NT2/D1 (cell line): ENCODE results near the gene CARD9.
A peak's percentile ranks its signal among the peaks of the same experiment; 100 is the strongest.

Source experiments
- DNase-seq: peaks from one replicate; pipeline ENCODE4 v3.0.0-alpha.2; 2011; ENCODE audit warnings: low read depth, low spot score
- H3K27me3 ChIP-seq: 2 replicates; pipeline ENCODE4 v1.6.0; 2011; ENCODE audit warnings: mild to moderate bottlenecking; ENCODE audit not compliant: insufficient read length, insufficient read depth
- H3K36me3 ChIP-seq: 2 replicates; pipeline ENCODE4 v1.6.1; 2011; ENCODE audit warnings: mild to moderate bottlenecking, low read length, mixed read lengths; ENCODE audit not compliant: insufficient read depth, insufficient read length
- H3K4me1 ChIP-seq: 2 replicates; pipeline ENCODE4 v1.5.1; 2011; ENCODE audit not compliant: insufficient read depth, insufficient read length
- H3K4me3 ChIP-seq: 2 replicates; pipeline ENCODE4 v1.5.1; 2011; ENCODE audit warnings: low read depth; ENCODE audit not compliant: insufficient read length
- H3K9ac ChIP-seq: 2 replicates; pipeline ENCODE4 v1.6.0; 2011; ENCODE audit warnings: low read depth; ENCODE audit not compliant: insufficient read length
- H3K9me3 ChIP-seq: 2 replicates; pipeline ENCODE4 v1.5.1; 2011; ENCODE audit warnings: mild to moderate bottlenecking, low read length; ENCODE audit not compliant: insufficient read depth
- SUZ12 ChIP-seq: IDR thresholded peaks from 2 replicates; pipeline ENCODE4 v1.6.1; 2011; ENCODE audit not compliant: insufficient read length, insufficient read depth; ENCODE audit errors: extremely low read depth
- YY1 ChIP-seq: IDR thresholded peaks from 2 replicates; pipeline ENCODE4 v1.6.1; 2011; ENCODE audit not compliant: insufficient read length, insufficient read depth
- ZNF274 ChIP-seq: IDR thresholded peaks from 2 replicates; pipeline ENCODE4 v1.6.1; 2011; ENCODE audit warnings: mild to moderate bottlenecking, low read depth, low read length

The CARD9 gene

DNA sequence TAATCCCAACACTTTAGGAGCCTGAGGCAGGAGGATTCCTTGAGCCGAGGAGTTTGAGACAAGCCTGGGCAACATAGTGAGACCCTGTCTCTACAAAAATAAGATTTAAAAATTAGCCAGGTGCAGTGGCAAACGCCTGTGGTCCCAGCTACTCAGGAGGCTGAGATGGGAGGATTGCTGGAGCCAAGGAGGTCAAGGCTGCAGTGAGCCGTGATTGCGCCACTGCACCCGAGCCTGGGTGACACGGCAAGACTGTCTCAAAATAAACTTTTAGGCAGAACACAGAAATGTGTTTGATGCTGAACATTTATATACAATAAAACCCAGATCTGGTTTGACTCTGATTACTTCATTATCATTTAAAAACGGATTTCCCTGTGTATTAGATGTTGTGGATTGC is 32.0 kb upstream of the CARD9 start:
- Histone ChIP-seq H3K36me3 (peaks cover 82% of the 10 kb centered on the region), H3K4me1 (peaks cover 9% of the 10 kb centered on the region), H3K27me3 (no peaks in the 10 kb centered on the region), H3K9ac (no peak overlapping the region), H3K4me3 (no peak overlapping the region), H3K9me3 (no peaks in the 10 kb centered on the region)
- DNase-seq = no peak
- no peak for TF ChIP-seq YY1
- TF ChIP-seq ZNF274 = no peak
- no peak for TF ChIP-seq SUZ12

DNA sequence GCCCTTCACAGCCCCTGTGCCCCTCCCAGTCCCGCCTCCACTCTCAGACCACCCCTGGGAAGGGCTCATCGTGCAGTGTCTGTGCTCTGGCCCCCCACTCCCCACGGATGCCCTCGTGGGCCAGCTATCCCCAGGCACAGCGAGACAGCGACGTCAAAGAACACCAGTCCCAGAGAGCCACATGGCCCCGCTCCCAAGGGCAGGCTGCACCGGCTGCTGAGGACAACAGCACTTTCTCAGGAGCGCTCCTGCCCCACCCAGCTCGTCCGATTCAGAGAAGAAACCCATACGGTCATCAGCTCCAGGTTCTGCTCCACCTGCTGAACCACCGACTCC is 31.3 kb upstream of the CARD9 start:
- H3K9ac ChIP-seq = peak overlapping the region; percentile 17
- no peaks in the 10 kb centered on the region for H3K27me3 ChIP-seq
- H3K4me3 ChIP-seq = no peak overlapping the region
- H3K36me3 ChIP-seq = peaks cover 82% of the 10 kb centered on the region
- H3K4me1 ChIP-seq = peaks cover 11% of the 10 kb centered on the region
- DNase-seq = no peak
- H3K9me3 ChIP-seq = no peaks in the 10 kb centered on the region
- no peak for TF ChIP-seq ZNF274
- TF ChIP-seq SUZ12 = no peak
- no peak for TF ChIP-seq YY1

DNA sequence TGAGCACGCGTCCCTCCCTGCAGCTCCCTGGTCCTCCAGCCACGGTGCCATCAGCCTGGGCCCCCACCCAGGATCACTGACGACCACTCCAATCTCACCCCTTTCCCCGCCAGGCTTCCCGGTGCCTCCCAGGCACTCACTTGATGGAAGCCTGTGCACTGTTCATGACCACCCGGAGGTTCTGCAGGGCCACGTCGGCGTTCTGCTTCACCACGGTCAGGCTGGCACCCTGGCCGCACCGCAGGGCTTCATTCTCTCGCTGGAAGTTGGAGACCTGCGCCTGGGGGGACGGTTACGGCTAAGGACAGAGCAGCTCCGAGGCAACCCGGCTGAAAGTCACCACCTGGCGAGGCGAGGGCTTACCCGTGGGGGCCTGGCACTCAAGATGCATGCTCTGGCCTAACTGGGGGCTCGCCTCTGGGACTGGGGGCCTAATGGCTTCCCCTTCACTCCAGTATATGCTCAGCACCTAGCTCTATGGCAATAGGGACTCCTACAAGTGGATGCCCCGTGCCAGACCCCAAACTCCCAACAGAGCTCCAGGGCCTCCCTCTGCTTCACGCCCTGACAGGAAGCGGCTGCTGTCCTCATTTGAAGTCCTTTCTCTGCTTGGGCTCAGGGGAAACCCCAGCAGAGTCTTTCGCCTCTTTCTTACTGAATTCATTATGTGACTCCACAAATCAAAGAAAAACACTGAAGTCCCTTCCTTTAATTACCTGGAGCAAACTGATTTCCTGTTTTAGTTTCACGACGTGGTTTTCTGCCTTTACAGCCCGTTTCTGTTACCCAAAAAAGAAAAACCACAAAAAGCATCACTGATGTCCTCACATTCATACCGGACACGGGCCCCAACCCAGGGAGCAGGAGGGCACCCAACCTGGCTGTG is 30.7 kb upstream of the CARD9 start:
- TF ChIP-seq SUZ12 (no peak), YY1 (no peak), ZNF274 (no peak)
- peaks cover 78% of the 10 kb centered on the region for H3K36me3 ChIP-seq
- peaks cover 11% of the 10 kb centered on the region for H3K4me1 ChIP-seq
- H3K27me3 ChIP-seq = no peaks in the 10 kb centered on the region
- H3K9me3 ChIP-seq = no peaks in the 10 kb centered on the region
- no peak overlapping the region for H3K9ac ChIP-seq
- no peak for DNase-seq
- H3K4me3 ChIP-seq = no peak overlapping the region

GRCh38 chr9:136403538-136403914 is 30.1 kb upstream of the CARD9 start:
- DNase-seq = no peak

GRCh38 chr9:136402067-136402466 is 28.6 kb upstream of the CARD9 start:
- DNase-seq = no peak
- Histone ChIP-seq H3K27me3 (no peaks in the 10 kb centered on the region), H3K36me3 (peaks cover 78% of the 10 kb centered on the region), H3K4me3 (no peak overlapping the region), H3K9me3 (no peaks in the 10 kb centered on the region), H3K4me1 (peaks cover 15% of the 10 kb centered on the region), H3K9ac (no peak overlapping the region)
- TF ChIP-seq ZNF274 (no peak), SUZ12 (no peak), YY1 (no peak)

More at GRCh38 chr9:136403538-136403914, 30.1 kb upstream of the CARD9 start:
- no peak overlapping the region for H3K9ac ChIP-seq
- peaks cover 79% of the 10 kb centered on the region for H3K36me3 ChIP-seq
- peaks cover 14% of the 10 kb centered on the region for H3K4me1 ChIP-seq
- no peaks in the 10 kb centered on the region for H3K27me3 ChIP-seq
- no peak overlapping the region for H3K4me3 ChIP-seq
- TF ChIP-seq YY1 (no peak), ZNF274 (no peak), SUZ12 (no peak)
- H3K9me3 ChIP-seq = no peaks in the 10 kb centered on the region

DNA sequence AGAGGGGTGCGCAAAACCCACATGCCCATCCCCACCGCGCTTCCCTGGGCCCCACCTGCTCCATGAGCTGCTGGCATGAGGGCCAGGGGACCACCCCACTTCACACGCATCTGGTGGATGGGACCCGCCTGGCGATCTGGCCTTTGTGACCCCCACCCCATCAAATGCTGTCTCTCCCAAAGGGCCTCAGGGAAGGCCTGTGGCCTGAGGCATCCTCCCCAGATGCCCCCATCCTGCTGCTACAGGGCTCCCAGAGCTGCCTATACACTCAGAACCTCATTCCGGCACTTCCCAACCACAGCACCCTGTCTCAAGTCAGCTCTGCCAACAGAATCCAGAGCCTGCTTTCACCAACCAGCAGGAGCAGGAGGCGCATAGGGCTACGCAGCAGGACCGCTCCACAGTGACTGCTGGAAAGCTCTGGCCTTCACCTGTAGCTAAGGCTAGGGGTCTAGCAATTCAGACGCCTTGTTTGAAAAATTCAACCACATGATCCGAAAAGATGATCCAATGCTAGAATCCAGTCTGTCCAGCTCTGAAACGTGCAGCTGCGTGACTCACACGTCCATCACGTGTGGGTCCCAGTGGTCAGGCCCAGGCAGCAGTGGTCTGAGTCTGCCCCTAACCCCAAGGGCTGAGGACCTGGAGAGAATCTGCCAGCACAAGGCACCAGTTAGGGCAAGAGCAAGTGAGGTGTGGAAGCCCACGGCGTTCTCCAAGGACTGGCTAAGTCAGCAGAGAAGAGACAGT is 27.9 kb upstream of the CARD9 start:
- Histone ChIP-seq H3K4me1 (peaks cover 15% of the 10 kb centered on the region), H3K4me3 (no peak overlapping the region), H3K27me3 (no peaks in the 10 kb centered on the region), H3K9me3 (no peaks in the 10 kb centered on the region), H3K9ac (no peak overlapping the region), H3K36me3 (peaks cover 79% of the 10 kb centered on the region)
- TF ChIP-seq ZNF274 (no peak), YY1 (no peak), SUZ12 (no peak)
- no peak for DNase-seq
